ENCODE results near the gene BCORL1. TPM values are rescaled to one million over a fixed set of nuclear protein-coding genes. Genes with fewer than 3 reads are reported as not detected.

The BCORL1 gene
- total and polyA plus RNA-seq, 2 donors (not counting 1 experiment from before 2014, with no cell fraction given), result 1.1 to 2.8 TPM

- Histone ChIP-seq H3K27me3 (ENCODE audit: control insufficient read depth, insufficient read depth, low read length) (peaks cover 2% of the 10 kb centered on the region), H2AFZ (ENCODE audit: low read length) (no peak overlapping the region), H3K4me2 (ENCODE audit: extremely low read depth, insufficient read depth, low read length) (no peak overlapping the region), H3K79me2 (ENCODE audit: control insufficient read depth, insufficient read depth, low read length) (no peaks in the 10 kb centered on the region), H3K9ac (ENCODE audit: insufficient read depth, low read length) (no peak overlapping the region), H3K9me3 (ENCODE audit: control insufficient read depth, insufficient read depth, low read depth, low read length) (no peaks in the 10 kb centered on the region), H3K27ac (ENCODE audit: insufficient read depth, low read length) (no peak overlapping the region), H3K36me3 (ENCODE audit: control insufficient read depth, insufficient read depth, low read length) (no peaks in the 10 kb centered on the region), H3K4me3 (replicated peaks in 1 of 4; ENCODE audit: control extremely low read depth in 1 of 4, insufficient read depth in 1 of 4, low read depth in 3 of 4, low read length in 4 of 4) (no peak overlapping the region), H3K4me1 (ENCODE audit: control insufficient read depth, extremely low read depth, insufficient read depth, low read length) (no peaks in the 10 kb centered on the region), H4K20me1 (ENCODE audit: control insufficient read depth, extremely low read depth, insufficient read depth, low read length) (no peaks in the 10 kb centered on the region)
- TF ChIP-seq EZH2 (IDR thresholded peaks at IDR 0.05; ENCODE audit: low read length, missing control alignments), result no peak
- no peak for TF ChIP-seq CTCF (conservative IDR thresholded peaks at IDR 0.05 in 1 of 2, IDR thresholded peaks at IDR 0.05 in 1 of 2; ENCODE audit: low read depth in 1 of 2, low read length in 2 of 2)
- DNase-seq (ENCODE audit: low read depth in 2 of 2), result peak in 1 of 2 donors; percentile 20
Observed at GRCh38 chrX:129945131-129945530, 37.3 kb upstream of the BCORL1 start.

GRCh38 chrX:129953334-129953648, 29.1 kb upstream of the BCORL1 start:
- TF ChIP-seq EZH2 (IDR thresholded peaks at IDR 0.05; ENCODE audit: low read length, missing control alignments) (no peak), CTCF (conservative IDR thresholded peaks at IDR 0.05 in 1 of 2, IDR thresholded peaks at IDR 0.05 in 1 of 2; ENCODE audit: low read depth in 1 of 2, low read length in 2 of 2) (no peak)
- H3K27ac ChIP-seq (ENCODE audit: insufficient read depth, low read length), result no peak overlapping the region
- H3K79me2 ChIP-seq (ENCODE audit: control insufficient read depth, insufficient read depth, low read length), result no peaks in the 10 kb centered on the region
- no peaks in the 10 kb centered on the region for H3K27me3 ChIP-seq (ENCODE audit: control insufficient read depth, insufficient read depth, low read length)
- DNase-seq (ENCODE audit: low read depth in 2 of 2), result no peak
- H3K4me1 ChIP-seq (ENCODE audit: control insufficient read depth, extremely low read depth, insufficient read depth, low read length), result no peaks in the 10 kb centered on the region
- no peak overlapping the region for H2AFZ ChIP-seq (ENCODE audit: low read length)
- H3K4me3 ChIP-seq (replicated peaks in 1 of 4; ENCODE audit: control extremely low read depth in 1 of 4, insufficient read depth in 1 of 4, low read depth in 3 of 4, low read length in 4 of 4), result peak overlapping the region in 1 of 4 experiments; percentile 44
- H3K9ac ChIP-seq (ENCODE audit: insufficient read depth, low read length), result no peak overlapping the region
- no peaks in the 10 kb centered on the region for H3K9me3 ChIP-seq (ENCODE audit: control insufficient read depth, insufficient read depth, low read depth, low read length)
- no peaks in the 10 kb centered on the region for H3K36me3 ChIP-seq (ENCODE audit: control insufficient read depth, insufficient read depth, low read length)
- H3K4me2 ChIP-seq (ENCODE audit: extremely low read depth, insufficient read depth, low read length), result peak overlapping the region; percentile 13
- no peaks in the 10 kb centered on the region for H4K20me1 ChIP-seq (ENCODE audit: control insufficient read depth, extremely low read depth, insufficient read depth, low read length)

- TF ChIP-seq CTCF (conservative IDR thresholded peaks at IDR 0.05 in 1 of 2, IDR thresholded peaks at IDR 0.05 in 1 of 2; ENCODE audit: low read depth in 1 of 2, low read length in 2 of 2) (no peak), EZH2 (IDR thresholded peaks at IDR 0.05; ENCODE audit: low read length, missing control alignments) (no peak)
- Histone ChIP-seq H2AFZ (ENCODE audit: low read length) (no peak overlapping the region), H3K4me3 (replicated peaks in 1 of 4; ENCODE audit: control extremely low read depth in 1 of 4, insufficient read depth in 1 of 4, low read depth in 3 of 4, low read length in 4 of 4) (no peak overlapping the region), H3K79me2 (ENCODE audit: control insufficient read depth, insufficient read depth, low read length) (no peaks in the 10 kb centered on the region), H3K4me1 (ENCODE audit: control insufficient read depth, extremely low read depth, insufficient read depth, low read length) (no peaks in the 10 kb centered on the region), H3K27ac (ENCODE audit: insufficient read depth, low read length) (no peak overlapping the region), H3K27me3 (ENCODE audit: control insufficient read depth, insufficient read depth, low read length) (no peaks in the 10 kb centered on the region), H3K4me2 (ENCODE audit: extremely low read depth, insufficient read depth, low read length) (no peak overlapping the region), H3K9me3 (ENCODE audit: control insufficient read depth, insufficient read depth, low read depth, low read length) (no peaks in the 10 kb centered on the region), H3K9ac (ENCODE audit: insufficient read depth, low read length) (no peak overlapping the region), H3K36me3 (ENCODE audit: control insufficient read depth, insufficient read depth, low read length) (no peaks in the 10 kb centered on the region), H4K20me1 (ENCODE audit: control insufficient read depth, extremely low read depth, insufficient read depth, low read length) (no peaks in the 10 kb centered on the region)
- no peak for DNase-seq (ENCODE audit: low read depth in 2 of 2)
Observed at GRCh38 chrX:129953881-129954280, 28.6 kb upstream of the BCORL1 start.

Measured in fibroblast of lung (primary cell).